ENCODE measurements around the gene TMTC4.

DNA sequence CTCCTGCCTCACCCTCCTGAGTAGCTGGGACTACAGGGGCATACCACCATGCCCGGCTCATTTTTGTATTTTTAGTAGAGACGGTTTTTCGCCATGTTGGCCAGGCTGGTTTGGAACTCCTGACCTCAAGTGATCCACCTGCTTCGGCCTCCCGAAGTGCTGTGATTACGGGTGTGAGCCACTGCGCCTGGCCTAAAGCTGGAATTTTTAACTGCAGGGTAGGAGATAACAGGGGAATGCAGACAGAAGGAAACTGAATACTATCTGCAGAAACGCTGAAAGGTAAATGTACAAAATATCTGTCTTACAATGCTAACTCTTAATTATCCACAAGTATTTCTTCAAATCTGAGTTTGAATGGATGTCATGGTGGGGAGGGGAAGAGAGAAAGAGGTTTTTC lies 13.8 kb downstream of the TMTC4 start:
- TF ChIP-seq, protein P1, sequence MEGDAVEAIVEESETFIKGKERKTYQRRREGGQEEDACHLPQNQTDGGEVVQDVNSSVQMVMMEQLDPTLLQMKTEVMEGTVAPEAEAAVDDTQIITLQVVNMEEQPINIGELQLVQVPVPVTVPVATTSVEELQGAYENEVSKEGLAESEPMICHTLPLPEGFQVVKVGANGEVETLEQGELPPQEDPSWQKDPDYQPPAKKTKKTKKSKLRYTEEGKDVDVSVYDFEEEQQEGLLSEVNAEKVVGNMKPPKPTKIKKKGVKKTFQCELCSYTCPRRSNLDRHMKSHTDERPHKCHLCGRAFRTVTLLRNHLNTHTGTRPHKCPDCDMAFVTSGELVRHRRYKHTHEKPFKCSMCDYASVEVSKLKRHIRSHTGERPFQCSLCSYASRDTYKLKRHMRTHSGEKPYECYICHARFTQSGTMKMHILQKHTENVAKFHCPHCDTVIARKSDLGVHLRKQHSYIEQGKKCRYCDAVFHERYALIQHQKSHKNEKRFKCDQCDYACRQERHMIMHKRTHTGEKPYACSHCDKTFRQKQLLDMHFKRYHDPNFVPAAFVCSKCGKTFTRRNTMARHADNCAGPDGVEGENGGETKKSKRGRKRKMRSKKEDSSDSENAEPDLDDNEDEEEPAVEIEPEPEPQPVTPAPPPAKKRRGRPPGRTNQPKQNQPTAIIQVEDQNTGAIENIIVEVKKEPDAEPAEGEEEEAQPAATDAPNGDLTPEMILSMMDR (IDR thresholded peaks at IDR 0.05) = no peak
- no peak for TF ChIP-seq EP300 (IDR thresholded peaks at IDR 0.05)
- no peak for TF ChIP-seq POLR2AphosphoS5 (IDR thresholded peaks at IDR 0.05)

Data from upper lobe of left lung (tissue), 4 donors.